ENCODE data around the gene PLEKHG2. TPM values are rescaled to one million over a fixed set of nuclear protein-coding genes. Genes with fewer than 3 reads are reported as not detected.

PLEKHG2 gene
- polyA plus RNA-seq, 2 of the 4 experiments (the other 2 are of a cell fraction) = 21.6 to 41.7 TPM

DNA sequence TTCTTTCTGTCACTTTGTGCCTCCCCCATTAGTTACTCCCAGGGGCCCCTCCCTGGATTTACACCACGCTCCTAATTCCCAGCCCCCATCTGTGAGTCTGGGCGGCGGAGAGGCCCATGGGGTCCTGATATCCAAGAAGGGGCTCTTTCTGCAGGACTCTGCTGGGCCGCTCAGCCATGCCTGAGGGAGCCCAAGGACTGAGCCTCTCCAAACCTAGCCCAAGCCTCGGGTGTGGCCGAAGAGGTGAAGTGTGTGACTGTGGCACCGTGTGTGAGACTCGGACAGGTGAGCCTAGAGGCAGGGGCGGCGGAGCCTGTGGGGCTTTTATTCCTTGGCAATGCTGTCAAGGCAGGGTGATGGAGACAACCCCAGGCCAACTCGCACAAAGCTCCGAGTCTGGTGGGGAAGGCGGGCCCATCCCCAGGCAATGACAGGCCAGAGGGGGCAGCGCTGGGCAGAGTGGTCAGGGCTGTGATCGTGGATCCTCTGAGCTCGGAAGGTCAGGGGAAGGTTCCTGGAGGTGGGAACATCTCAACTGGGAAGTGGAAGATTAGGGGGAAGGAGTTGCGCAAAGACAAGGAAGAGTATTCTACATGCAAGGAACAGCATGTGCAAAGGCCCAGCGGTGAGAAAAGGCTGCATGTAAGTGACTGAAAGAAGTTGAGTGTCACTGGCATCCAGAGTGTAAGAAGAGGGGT, 1.6 kb downstream of the PLEKHG2 start (continued):
- TF ChIP-seq ZC3H11A (IDR thresholded peaks at IDR 0.05) = no peak
- no peak for TF ChIP-seq ZSCAN20 (CRISPR knock-in tag; IDR thresholded peaks at IDR 0.05)
- TF ChIP-seq, protein P1, sequence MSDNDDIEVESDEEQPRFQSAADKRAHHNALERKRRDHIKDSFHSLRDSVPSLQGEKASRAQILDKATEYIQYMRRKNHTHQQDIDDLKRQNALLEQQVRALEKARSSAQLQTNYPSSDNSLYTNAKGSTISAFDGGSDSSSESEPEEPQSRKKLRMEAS (IDR thresholded peaks at IDR 0.05) = peak; percentile 60
- no peak for TF ChIP-seq RNF2 (IDR thresholded peaks at IDR 0.05; ENCODE audit: borderline replicate concordance, low read depth)
- TF ChIP-seq, protein P2, sequence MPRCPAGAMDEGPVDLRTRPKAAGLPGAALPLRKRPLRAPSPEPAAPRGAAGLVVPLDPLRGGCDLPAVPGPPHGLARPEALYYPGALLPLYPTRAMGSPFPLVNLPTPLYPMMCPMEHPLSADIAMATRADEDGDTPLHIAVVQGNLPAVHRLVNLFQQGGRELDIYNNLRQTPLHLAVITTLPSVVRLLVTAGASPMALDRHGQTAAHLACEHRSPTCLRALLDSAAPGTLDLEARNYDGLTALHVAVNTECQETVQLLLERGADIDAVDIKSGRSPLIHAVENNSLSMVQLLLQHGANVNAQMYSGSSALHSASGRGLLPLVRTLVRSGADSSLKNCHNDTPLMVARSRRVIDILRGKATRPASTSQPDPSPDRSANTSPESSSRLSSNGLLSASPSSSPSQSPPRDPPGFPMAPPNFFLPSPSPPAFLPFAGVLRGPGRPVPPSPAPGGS (IDR thresholded peaks at IDR 0.05) = no peak
- TF ChIP-seq SREBF2 (IDR thresholded peaks at IDR 0.05) = no peak
- TF ChIP-seq ZFP36 (IDR thresholded peaks at IDR 0.05; ENCODE audit: borderline replicate concordance, partially characterized antibody) = no peak
- TF ChIP-seq, protein P3, sequence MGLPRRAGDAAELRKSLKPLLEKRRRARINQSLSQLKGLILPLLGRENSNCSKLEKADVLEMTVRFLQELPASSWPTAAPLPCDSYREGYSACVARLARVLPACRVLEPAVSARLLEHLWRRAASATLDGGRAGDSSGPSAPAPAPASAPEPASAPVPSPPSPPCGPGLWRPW (IDR thresholded peaks at IDR 0.05) = no peak
- TF ChIP-seq, protein P4, sequence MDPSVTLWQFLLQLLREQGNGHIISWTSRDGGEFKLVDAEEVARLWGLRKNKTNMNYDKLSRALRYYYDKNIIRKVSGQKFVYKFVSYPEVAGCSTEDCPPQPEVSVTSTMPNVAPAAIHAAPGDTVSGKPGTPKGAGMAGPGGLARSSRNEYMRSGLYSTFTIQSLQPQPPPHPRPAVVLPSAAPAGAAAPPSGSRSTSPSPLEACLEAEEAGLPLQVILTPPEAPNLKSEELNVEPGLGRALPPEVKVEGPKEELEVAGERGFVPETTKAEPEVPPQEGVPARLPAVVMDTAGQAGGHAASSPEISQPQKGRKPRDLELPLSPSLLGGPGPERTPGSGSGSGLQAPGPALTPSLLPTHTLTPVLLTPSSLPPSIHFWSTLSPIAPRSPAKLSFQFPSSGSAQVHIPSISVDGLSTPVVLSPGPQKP (IDR thresholded peaks at IDR 0.05; ENCODE audit: low read depth, low read length) = no peak
- no peak for TF ChIP-seq KDM5A (IDR thresholded peaks at IDR 0.05)
- no peak for TF ChIP-seq CHD4 (IDR thresholded peaks at IDR 0.05; ENCODE audit: borderline replicate concordance)
- no peak for TF ChIP-seq TFCP2L1 (CRISPR knock-in tag; IDR thresholded peaks at IDR 0.05)
- TF ChIP-seq MYC (IDR thresholded peaks at IDR 0.05; ENCODE audit: borderline replicate concordance, low read length) = no peak
- TF ChIP-seq FOSL2 (IDR thresholded peaks at IDR 0.05) = no peak
- TF ChIP-seq FOSL2 (CRISPR knock-in tag; IDR thresholded peaks at IDR 0.05) = 0 out of 2 replicates have a peak, but pooled peaks have one; percentile 7
- peak; percentile 35 to 44; a peak in 3 of 5 replicates for TF ChIP-seq RAD21 (conservative IDR thresholded peaks at IDR 0.05 in 1 of 2, IDR thresholded peaks at IDR 0.05 in 1 of 2)
- TF ChIP-seq RARB (CRISPR knock-in tag; IDR thresholded peaks at IDR 0.05) = no peak
- peak; percentile 39; the same call in 1 of the 2 replicates for TF ChIP-seq GATA3 (IDR thresholded peaks at IDR 0.05; ENCODE audit: borderline replicate concordance)
- TF ChIP-seq FOXS1 (CRISPR knock-in tag; IDR thresholded peaks at IDR 0.05) = no peak
- TF ChIP-seq RCOR1 (IDR thresholded peaks at IDR 0.05; ENCODE audit: low read depth, low read length) = peak; percentile 86; the same call in 1 of the 2 replicates
- peak; percentile 21; the same call in 1 of the 3 replicates for TF ChIP-seq SMC3 (IDR thresholded peaks at IDR 0.05)
- TF ChIP-seq, protein P5, sequence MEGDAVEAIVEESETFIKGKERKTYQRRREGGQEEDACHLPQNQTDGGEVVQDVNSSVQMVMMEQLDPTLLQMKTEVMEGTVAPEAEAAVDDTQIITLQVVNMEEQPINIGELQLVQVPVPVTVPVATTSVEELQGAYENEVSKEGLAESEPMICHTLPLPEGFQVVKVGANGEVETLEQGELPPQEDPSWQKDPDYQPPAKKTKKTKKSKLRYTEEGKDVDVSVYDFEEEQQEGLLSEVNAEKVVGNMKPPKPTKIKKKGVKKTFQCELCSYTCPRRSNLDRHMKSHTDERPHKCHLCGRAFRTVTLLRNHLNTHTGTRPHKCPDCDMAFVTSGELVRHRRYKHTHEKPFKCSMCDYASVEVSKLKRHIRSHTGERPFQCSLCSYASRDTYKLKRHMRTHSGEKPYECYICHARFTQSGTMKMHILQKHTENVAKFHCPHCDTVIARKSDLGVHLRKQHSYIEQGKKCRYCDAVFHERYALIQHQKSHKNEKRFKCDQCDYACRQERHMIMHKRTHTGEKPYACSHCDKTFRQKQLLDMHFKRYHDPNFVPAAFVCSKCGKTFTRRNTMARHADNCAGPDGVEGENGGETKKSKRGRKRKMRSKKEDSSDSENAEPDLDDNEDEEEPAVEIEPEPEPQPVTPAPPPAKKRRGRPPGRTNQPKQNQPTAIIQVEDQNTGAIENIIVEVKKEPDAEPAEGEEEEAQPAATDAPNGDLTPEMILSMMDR (IDR thresholded peaks at IDR 0.05) = peak; percentile 51
- no peak for TF ChIP-seq MAZ (IDR thresholded peaks at IDR 0.05; ENCODE audit: borderline replicate concordance, low read depth, low read length)
- no peak for TF ChIP-seq MAFK (IDR thresholded peaks at IDR 0.05; ENCODE audit: partially characterized antibody)

All from A549 (cell line).